HG02759 (cell line): ENCODE results near the gene WWTR1.

Source experiments
- ATAC-seq: cut with Tn5 transposase; IDR thresholded peaks from one replicate; pipeline ENCODE4 v1.9.1; 2021; ENCODE audit warnings: mild to moderate bottlenecking, moderate library complexity; ENCODE audit not compliant: unreplicated experiment

The WWTR1 gene

GRCh38 chr3:149596134-149596770, 61.6 kb downstream of the WWTR1 start:
- ATAC-seq: no peak

DNA sequence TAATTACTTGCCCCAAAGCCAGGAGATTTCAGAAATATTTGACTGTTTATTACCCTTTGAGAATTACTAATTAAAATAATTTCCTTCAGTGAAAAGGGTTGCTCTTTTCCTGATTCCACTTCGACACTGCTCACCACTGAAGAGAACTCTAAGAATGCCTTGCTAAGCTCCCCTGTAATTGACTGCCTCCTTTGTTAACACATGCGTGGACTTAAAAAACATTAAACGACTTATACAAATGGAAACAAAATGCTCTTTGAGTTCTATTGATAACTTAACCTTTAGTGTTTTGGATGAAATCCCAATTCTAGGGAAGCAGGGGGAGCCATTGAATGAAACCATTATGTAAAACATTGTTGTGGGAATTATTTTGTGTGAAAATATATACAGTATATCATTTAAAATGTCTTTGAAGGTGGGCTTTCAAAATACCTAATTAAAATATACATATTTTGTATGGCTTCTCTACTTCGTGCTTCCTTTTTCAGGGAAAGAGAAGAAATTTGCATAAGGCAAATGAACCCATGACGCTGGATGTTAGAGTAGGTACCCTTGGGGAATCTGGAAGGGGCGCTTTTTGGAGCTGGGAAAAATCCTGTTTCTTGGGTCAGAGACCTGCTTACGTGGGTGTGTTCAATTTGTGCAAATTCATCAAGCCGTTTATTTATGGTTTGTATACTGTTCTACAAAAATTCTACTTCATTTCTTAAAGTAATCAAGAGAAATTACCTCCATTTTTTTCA, 64.2 kb downstream of the WWTR1 start:
- no peak for ATAC-seq

- ATAC-seq: no peak
These were observed 65.0 kb downstream of the WWTR1 start for GRCh38 chr3:149592758-149593240.

GRCh38 chr3:149590691-149591441, 67.0 kb downstream of the WWTR1 start:
- ATAC-seq: no peak

- ATAC-seq: no peak
These were observed 68.5 kb downstream of the WWTR1 start for GRCh38 chr3:149589332-149589731.

- ATAC-seq: no peak
These were observed 68.9 kb downstream of the WWTR1 start for GRCh38 chr3:149588909-149589308.

GRCh38 chr3:149587383-149587782, 70.4 kb downstream of the WWTR1 start:
- no peak for ATAC-seq

- ATAC-seq: no peak
These were observed 71.0 kb downstream of the WWTR1 start for GRCh38 chr3:149586871-149587270.

GRCh38 chr3:149585401-149585726, 72.5 kb downstream of the WWTR1 start:
- ATAC-seq: peak; percentile 89

- no peak for ATAC-seq
These were observed 73.7 kb downstream of the WWTR1 start for GRCh38 chr3:149583921-149584635.

DNA sequence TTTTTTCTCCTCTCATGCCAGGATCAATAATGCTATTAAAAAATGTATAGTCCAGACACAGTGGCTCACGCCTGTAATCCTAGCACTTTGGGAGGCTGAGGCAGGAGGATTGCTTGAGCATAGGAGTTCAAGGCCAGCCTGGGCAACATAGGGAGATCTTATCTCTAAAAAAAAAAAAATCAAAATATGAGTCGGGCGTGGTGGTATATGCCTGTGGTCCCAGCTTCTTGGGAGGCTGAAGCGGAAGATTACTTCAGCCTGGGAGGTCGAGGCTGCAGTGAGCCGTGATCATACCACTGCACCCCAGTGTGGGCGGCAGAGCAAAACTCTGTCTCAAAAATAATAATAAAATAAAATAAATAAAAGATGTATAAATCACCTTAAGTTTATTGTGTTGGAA, 75.4 kb downstream of the WWTR1 start:
- ATAC-seq: no peak

DNA sequence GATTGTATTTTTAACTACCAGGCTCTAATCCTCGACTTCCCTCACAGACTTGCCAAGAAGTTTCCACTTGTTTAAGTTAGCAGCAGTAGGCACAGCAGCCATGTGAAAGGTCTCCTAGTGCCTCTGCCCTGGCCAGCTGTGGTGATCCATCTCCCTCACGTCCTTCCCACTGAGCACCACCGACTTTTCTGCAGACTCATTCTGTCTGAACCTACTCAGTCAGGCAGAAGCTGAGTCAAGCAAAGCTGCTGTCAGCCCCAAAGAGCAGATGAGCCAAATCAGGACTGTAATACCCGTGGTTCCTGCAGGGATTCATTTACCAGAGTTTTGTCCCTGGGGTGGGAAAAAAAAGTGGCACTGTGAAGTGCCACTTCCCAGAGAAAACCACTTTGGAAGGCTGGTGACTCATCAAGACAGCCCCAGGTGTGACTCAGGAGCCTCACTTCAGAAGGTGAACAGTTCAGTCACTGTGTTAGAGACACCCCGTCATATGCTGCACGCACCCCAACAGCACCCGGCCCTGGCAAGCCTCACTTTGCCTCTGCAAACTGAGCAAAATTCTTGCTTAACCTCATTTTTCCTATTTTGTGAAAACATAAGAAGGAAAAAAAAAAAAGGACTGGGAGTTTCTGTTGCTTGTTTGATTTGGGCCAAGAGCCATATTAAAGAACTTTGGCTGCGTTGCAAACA, 76.0 kb downstream of the WWTR1 start:
- no peak for ATAC-seq

DNA sequence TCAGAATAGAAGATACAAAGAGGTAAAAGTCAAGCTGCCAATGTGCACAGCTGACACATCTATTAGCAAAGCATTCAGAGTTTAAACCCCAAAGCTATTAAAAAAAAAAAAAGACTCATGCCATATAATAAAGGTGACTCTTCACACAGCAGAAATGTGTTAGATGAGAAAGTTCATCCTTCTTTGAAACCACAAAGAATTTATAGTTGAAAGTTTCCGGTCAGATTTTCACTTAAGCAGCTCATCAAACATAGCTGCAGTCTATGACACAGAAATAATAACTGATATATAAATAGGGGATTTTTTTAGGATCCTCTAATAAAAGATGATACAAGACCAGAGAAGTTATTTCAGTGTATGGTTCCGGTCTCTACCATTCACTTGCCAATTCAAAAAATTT, 76.6 kb downstream of the WWTR1 start:
- ATAC-seq: no peak

DNA sequence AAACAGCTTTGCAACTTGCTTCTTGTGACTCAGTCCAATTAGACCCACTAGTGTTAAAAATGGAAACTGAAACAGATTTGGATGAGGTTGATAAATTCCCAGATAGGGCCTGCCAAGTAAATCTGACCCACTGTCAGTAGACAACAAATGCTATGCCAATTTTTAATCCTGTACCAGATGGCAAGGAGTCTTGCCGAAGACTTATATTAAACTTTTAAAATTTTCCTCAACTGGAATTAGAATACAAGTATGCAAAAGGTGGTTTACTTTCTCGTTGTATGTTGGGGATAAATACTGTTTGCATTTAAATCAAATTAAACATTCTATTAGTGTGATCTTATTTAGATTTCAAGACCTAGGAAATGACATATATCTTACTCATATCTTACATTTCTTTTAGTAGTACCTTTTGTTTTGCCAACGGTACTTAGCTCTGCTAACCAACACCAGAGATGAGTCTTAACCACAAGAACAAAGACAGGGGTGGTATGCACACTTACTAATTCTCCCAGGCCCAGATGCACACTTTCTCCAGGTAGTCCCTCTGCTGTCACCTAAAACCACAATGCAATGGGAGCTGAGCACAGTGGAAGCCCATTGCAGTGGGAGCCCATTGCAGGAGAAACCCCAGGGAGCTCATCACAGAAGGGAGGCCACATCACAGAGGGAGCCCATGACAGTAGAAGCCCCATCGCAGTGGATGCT, 77.8 kb downstream of the WWTR1 start:
- ATAC-seq: no peak

DNA sequence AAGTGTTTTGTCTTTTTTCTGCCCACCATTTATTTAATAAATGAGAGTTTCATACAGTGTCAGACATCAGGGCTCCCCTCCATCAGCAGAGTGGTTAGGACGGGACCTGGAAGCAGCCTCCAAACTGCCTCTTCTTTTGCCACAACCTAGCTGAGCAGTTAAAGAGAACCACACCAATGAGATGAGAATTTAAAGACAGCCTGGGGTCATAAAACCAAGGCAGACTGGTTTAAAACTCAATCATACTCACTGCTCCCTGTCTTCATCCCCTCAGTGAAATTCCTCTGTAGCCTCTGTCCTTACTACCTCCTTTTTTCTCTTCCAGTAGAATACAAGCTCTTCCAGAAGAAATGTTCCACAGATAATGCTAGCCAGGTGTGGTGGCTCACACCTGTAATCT, 78.7 kb downstream of the WWTR1 start:
- ATAC-seq: no peak

DNA sequence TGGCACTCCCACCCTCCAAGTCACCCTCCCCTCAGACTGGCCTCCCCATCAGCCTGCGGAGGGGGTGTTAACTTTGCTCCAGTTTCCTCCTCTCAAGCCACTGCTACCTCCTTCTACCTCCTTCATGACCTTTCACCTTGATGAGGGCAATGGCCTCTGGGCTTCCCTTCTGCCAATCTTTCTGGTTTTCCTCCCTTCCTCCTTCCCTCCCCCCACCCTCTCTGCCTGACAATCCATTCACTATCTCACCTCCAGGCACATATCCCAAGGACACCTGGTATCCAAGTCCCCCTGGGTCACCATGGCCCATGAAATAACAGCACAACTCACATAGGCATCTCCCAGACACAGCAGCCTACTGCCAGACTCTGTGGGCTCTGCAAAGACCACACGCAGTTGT, 80.0 kb downstream of the WWTR1 start:
- ATAC-seq: no peak

GRCh38 chr3:149575961-149576564, 81.8 kb downstream of the WWTR1 start:
- peak; percentile 53 for ATAC-seq

DNA sequence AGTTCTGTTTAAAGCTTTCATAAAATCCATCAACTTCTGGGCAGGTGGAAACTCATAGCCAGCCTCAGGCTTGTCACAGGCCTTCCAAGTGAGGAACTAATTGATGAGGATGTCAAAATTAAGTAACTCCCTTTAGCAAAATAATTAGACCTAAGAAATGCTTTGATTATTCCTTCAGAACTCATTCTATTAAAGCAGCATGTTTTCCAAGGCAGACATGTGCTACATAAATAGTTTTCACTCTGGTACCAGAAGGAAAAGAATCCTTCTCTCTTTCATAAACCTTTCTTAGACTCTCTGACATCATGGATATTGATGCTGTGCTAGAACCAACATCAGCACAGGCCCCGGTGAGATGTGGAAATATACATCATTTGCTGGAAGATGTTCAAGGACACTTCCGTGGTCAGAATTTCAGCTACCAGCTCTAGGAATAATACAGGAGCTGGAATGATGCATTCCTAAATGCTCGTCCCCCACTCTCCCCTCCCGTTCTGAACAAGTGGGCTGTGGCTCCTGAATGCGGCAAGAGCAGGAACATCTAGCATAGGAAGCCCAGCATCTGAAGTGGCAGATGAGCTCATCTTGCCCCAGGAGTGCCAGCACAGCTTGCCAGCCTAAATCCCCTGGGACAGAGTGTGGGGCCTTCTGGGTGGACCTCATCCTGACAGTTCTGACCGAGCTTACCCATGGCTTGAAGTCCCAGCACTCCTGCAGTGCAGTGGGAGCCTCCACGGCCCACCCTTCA, 82.4 kb downstream of the WWTR1 start:
- no peak for ATAC-seq

- no peak for ATAC-seq
These were observed 84.9 kb downstream of the WWTR1 start for GRCh38 chr3:149572796-149573414.
